Measurements from ENCODE around the gene HDAC10.

DNA sequence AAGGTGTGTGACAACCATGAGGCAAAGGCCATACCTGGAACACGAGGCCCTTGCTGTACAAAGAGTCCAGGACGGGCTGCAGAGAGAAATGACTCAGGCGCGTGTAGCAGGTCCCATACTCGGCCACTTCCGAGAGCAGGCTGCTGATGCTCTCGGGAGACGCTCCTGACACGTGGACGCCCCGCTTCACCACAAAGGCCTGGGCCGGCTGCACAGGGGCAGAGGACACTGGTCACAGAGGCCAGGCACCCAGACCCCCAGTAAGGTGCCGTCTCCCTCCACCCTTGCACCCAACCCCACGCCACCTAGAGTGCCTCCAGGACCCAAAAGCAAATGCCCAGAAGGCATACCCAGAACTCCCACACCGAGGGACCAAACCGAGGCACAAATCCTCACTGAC lies 21.7 kb downstream of the HDAC10 start:
- TF ChIP-seq POLR2A (IDR thresholded peaks at IDR 0.05; ENCODE audit: low read depth, low read length) (no peak), POLR2AphosphoS5 (IDR thresholded peaks at IDR 0.05; ENCODE audit: low read depth, low read length) (no peak)
